Measurements from ENCODE around the gene CD300LG.
"Not testable (repeated sequence)": the region's sequence is repeated elsewhere in the genome, so short reads cannot be mapped to it uniquely, and the experiment has no call there.

The CD300LG gene

GRCh38 chr17:43825567-43825966 lies 21.4 kb upstream of the CD300LG start:
- DNase-seq = no peak

- DNase-seq = no peak
These were observed 20.8 kb upstream of the CD300LG start for GRCh38 chr17:43826206-43826605.

GRCh38 chr17:43827596-43827995 lies 19.4 kb upstream of the CD300LG start:
- DNase-seq = no peak

GRCh38 chr17:43829738-43830137 lies 17.2 kb upstream of the CD300LG start:
- DNase-seq = no peak

GRCh38 chr17:43830510-43831140 lies 16.4 kb upstream of the CD300LG start:
- DNase-seq = peak; percentile 26

- DNase-seq = no peak
These were observed 15.3 kb upstream of the CD300LG start for GRCh38 chr17:43831633-43832032.

GRCh38 chr17:43832168-43832975 lies 14.6 kb upstream of the CD300LG start:
- peak; percentile 46 for DNase-seq

- peak; percentile 65 for DNase-seq
These were observed 13.8 kb upstream of the CD300LG start, which contains the start of gene MPP3 for GRCh38 chr17:43832976-43833829. TSS of gene MPP3 (minus strand) at chr17:43833146. CDS start at chr17:43831906, 1,240 bp downstream.

- no peak for DNase-seq
These were observed 12.9 kb upstream of the CD300LG start for GRCh38 chr17:43834106-43834505.

- no peak for DNase-seq
These were observed 7.3 kb upstream of the CD300LG start for GRCh38 chr17:43839670-43840108.

- no peak for DNase-seq
These were observed 6.2 kb upstream of the CD300LG start for GRCh38 chr17:43840814-43841213.

- DNase-seq = no peak
These were observed 5.7 kb upstream of the CD300LG start for GRCh38 chr17:43841282-43841681.

- not testable (repeated sequence) for DNase-seq
These were observed 4.6 kb upstream of the CD300LG start for GRCh38 chr17:43842091-43842974.

GRCh38 chr17:43842975-43843325 lies 4.0 kb upstream of the CD300LG start:
- DNase-seq = no peak

GRCh38 chr17:43844241-43844640 lies 2.7 kb upstream of the CD300LG start:
- DNase-seq = no peak

GRCh38 chr17:43845766-43846165 lies 1.2 kb upstream of the CD300LG start:
- no peak for DNase-seq

- peak; percentile 86 for DNase-seq
These were observed 709 bp upstream of the CD300LG start for GRCh38 chr17:43846221-43846712.

- DNase-seq = no peak
These were observed 1.6 kb downstream of the CD300LG start for GRCh38 chr17:43848601-43849000.

GRCh38 chr17:43849116-43849515 lies 2.1 kb downstream of the CD300LG start:
- no peak for DNase-seq

- no peak for DNase-seq
These were observed 5.6 kb downstream of the CD300LG start for GRCh38 chr17:43852571-43852970.

GRCh38 chr17:43853546-43853945 lies 6.6 kb downstream of the CD300LG start:
- no peak for DNase-seq

GRCh38 chr17:43854498-43854897 lies 7.5 kb downstream of the CD300LG start:
- no peak for DNase-seq

Data from stimulated activated CD4-positive, alpha-beta T cell treated with anti-CD3 and anti-CD28 coated beads, Interleukin-15, amount 100 ng/mL, for 24 hours (primary cell).